Bronchial epithelial cell (primary cell): ENCODE results near the gene CNTNAP2. TPM values are rescaled to one million over a fixed set of nuclear protein-coding genes. Genes with fewer than 3 reads are reported as not detected.

Experiments used
- DNase-seq: peaks from one replicate; pipeline ENCODE4 v3.0.0-alpha.2; 2010; ENCODE audit warnings: low read depth
- FAIRE-seq: peaks from 2 replicates; lab custom pipeline; 2011; peaks lifted over from hg19 to GRCh38; lab: Jason Lieb, UNC
- H3K27me3 ChIP-seq: 2 replicates; pipeline ENCODE4 v1.5.1; 2011; ENCODE audit warnings: low read length; ENCODE audit not compliant: control insufficient read depth, insufficient read depth
- H3K36me3 ChIP-seq: 2 replicates; pipeline ENCODE4 v1.5.1; 2011; ENCODE audit warnings: low read length; ENCODE audit not compliant: control insufficient read depth, insufficient read depth
- H3K4me3 ChIP-seq: 2 replicates; pipeline ENCODE4 v1.5.1; 2011; ENCODE audit warnings: mild to moderate bottlenecking, low read depth, low read length, control low read depth
- CTCF ChIP-seq: IDR thresholded peaks from 2 replicates; pipeline ENCODE4 v1.5.1; 2011; ENCODE audit warnings: mild to moderate bottlenecking, moderate library complexity, low read length, control low read depth, inconsistent platforms; ENCODE audit not compliant: insufficient read depth, severe bottlenecking
- total RNA-seq: library from RNA; depleted of rRNA; stranded (reverse); fragments of >200 nt; gene quantifications from 2 replicates; pipeline ENCODE4 v1.2.1, GENCODE V29; 2014

Gene CNTNAP2
- total RNA-seq, 1 donor from 2014 or later, result 0.26 TPM

GRCh38 chr7:146993764-146994163 is 877.2 kb downstream of the CNTNAP2 start:
- FAIRE-seq, result no peak
- no peaks in the 10 kb centered on the region for H3K36me3 ChIP-seq
- no peak overlapping the region for H3K4me3 ChIP-seq
- DNase-seq, result no peak
- H3K27me3 ChIP-seq, result no peaks in the 10 kb centered on the region
- TF ChIP-seq CTCF, result no peak

- no peak for FAIRE-seq
- TF ChIP-seq CTCF, result no peak
- H3K27me3 ChIP-seq, result no peaks in the 10 kb centered on the region
- H3K4me3 ChIP-seq, result no peak overlapping the region
- H3K36me3 ChIP-seq, result no peaks in the 10 kb centered on the region
- DNase-seq, result no peak
These were observed 891.9 kb downstream of the CNTNAP2 start for GRCh38 chr7:147008530-147008929.

- Histone ChIP-seq H3K4me3 (no peak overlapping the region), H3K36me3 (no peaks in the 10 kb centered on the region), H3K27me3 (no peaks in the 10 kb centered on the region)
- FAIRE-seq, result no peak
- no peak for DNase-seq
- no peak for TF ChIP-seq CTCF
These were observed 896.1 kb downstream of the CNTNAP2 start for GRCh38 chr7:147012666-147013065.

GRCh38 chr7:147013825-147014224 is 897.2 kb downstream of the CNTNAP2 start:
- Histone ChIP-seq H3K36me3 (no peaks in the 10 kb centered on the region), H3K27me3 (no peaks in the 10 kb centered on the region), H3K4me3 (no peak overlapping the region)
- no peak for FAIRE-seq
- no peak for TF ChIP-seq CTCF
- DNase-seq, result peak; percentile 1

GRCh38 chr7:147014286-147014955 is 897.8 kb downstream of the CNTNAP2 start:
- H3K4me3 ChIP-seq, result no peak overlapping the region
- no peaks in the 10 kb centered on the region for H3K27me3 ChIP-seq
- TF ChIP-seq CTCF, result no peak
- DNase-seq (no peak), FAIRE-seq (no peak)
- no peaks in the 10 kb centered on the region for H3K36me3 ChIP-seq

GRCh38 chr7:147015999-147016398 is 899.4 kb downstream of the CNTNAP2 start:
- FAIRE-seq, result no peak
- no peaks in the 10 kb centered on the region for H3K36me3 ChIP-seq
- no peaks in the 10 kb centered on the region for H3K27me3 ChIP-seq
- no peak for TF ChIP-seq CTCF
- no peak for DNase-seq
- H3K4me3 ChIP-seq, result no peak overlapping the region
